HG03565 (cell line): ENCODE data around the gene SLC22A23.

Experiments used
- ATAC-seq: cut with Tn5 transposase; IDR thresholded peaks from one replicate; pipeline ENCODE4 v1.9.1; 2021; ENCODE audit warnings: mild to moderate bottlenecking, moderate library complexity; ENCODE audit not compliant: unreplicated experiment

SLC22A23 gene

DNA sequence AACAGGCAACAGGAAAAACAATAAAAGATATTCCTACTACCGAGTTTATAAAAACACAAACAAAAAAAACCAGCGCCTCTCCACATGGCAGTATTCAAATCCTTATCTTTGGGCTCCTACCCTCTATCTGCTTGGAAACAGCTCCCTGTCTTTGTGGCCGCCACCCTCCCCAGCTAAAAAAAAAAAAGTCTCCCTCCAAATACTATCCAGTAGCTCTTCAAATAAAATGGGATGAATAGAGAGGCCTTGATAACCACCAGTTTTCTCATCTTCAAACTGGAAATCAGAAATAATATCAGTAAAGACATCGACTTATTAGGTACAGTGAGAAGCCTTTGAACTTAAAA is 101.9 kb downstream of the SLC22A23 start:
- ATAC-seq: no peak

DNA sequence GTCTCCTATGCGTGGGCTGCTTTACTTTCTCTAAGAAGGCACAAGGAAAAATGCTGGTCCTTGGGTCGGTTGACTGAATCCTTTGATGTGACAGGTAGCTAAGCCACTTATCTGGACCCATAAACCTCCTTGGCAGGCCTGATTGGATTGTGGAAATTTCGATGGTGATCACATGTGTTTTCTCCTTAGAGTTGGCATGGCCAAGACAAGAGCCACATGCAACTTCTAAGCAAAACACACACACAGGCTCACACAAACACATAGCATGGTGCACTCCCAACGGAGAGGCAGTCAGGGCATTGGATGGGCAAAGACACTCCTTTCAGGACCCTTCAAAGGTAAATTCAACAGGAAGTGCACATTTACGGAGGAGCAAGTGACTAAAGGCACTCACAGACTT is 102.9 kb downstream of the SLC22A23 start:
- no peak for ATAC-seq

DNA sequence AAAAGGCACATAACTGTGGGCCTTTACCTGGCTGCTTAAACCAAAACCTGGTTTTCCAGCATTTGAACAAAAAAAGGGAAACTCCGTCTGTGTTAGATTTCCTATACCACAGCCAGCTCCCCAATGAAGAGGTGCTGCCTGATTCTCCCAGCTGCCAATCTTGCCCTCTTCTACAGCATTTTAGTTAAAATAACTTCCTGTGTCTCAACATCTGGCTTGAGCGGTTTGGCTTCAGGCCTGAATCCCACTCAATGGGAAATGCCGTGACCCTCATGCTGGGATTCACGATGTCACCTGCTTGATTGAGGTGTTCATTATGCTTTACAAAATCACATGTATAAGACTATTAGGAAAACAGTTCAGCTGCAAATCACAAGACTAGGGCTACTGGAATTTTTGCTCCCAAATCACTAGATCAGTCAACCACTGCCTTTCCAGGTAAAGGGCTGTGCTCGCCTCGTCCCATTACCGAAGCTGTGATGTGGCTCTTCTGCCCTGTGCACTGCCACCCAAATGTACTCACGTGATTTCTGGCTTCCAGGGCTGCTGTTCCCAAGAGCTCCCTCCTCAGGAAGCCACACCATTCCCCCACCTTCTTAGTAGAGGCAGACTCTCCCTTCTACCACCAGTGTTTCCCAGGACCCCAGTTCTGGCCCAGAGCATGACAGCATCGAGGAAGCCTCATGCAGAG is 103.5 kb downstream of the SLC22A23 start:
- no peak for ATAC-seq

DNA sequence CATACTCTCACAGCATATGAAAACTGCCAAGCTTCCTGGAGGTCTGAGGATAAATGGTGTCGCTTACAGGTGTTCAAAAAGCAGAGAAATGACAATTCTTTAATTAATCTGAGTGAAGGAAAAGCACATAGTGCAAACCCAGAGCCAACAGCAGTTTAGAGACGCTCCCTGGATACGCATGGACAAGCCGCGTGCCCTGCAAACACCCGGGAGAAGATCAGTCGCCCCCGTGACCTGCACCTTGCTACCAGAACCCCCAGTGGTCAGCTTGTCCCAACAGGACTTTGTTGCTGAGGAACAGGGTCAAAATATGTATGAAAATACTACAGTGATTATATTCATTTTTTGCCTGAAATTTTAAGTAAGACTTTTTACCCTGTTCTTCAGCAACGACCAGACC is 104.2 kb downstream of the SLC22A23 start:
- no peak for ATAC-seq

DNA sequence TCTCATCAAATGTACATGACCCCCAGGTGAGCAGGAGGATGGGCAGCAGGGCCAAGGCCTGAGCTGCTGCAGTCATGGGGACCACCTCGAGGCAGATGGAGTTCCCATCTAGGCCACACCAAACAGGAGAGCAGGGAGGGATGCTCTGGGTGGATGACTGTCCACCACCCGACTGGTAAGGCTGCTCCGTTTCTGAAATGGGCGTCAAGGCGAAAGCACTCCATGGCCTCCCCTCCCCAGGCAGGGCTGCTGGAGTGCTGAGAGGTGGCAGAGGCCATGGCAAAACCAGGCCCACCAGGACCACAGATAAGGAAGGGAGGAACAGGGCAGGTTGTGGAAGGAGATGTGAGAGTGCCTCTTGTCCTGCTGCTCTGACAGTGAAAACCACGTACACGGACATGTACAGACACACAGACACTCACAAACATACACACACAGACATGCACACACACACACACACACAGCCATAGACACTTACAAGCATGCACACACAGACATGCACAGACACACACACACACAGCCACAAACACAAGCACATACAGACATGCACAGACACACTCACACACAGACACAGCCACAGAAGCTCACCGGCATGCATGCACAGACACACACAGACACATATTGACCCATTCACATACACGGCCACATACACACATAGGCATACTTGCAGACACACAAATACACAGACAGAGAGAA is 104.9 kb downstream of the SLC22A23 start:
- ATAC-seq: no peak

DNA sequence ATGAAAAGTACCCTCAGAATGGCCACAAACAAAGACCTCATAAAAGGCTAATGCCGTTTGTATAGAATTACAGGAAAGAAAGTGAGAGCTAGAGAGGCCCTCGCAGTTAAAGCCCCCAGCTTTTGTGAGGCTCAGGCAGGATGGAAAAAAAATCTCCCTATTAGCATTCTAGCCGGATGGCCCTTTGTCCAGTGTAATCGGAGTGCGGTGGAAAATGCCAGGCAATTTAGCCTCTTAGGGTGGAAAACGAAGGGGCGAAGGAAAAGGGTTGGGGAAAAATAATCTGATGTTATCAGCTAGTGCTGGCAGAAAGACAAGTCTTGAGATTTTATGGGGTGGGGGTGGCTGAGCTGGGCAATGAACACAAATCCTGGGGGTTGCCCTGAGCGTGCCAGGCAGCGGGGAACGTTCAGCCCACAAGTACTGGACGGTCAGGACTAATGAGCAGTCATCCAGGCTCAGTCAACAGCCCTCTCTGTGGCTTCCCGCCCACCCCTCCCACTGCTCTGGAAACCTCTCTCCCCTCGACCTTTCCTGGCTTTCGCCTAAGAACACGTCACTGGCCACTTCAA is 105.7 kb downstream of the SLC22A23 start:
- no peak for ATAC-seq

DNA sequence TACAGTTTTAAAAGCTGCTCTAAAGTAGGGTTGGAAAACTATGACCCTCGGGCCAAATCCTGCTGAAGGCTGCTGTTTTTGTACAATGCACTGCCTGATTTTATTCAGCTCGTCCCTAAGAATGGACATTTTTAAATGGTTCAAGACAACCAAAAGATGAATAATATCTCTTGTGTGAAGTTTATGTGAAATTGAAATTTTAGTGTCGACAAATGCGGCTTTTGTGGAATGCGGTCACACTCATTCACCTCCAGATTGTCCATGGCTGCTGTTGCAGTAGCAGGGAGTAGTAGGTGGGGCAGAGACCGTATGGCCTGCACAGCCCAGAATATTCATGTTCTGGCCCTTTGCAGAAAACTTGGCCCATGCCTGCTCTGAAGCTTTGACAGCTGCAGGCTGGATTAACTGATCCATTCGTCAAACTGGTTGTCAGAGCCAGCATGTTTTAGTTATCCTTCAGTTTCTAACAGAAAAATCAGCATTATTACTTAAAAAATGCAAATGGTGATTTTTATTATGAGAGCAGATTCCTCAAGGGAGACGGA is 106.5 kb downstream of the SLC22A23 start:
- no peak for ATAC-seq

DNA sequence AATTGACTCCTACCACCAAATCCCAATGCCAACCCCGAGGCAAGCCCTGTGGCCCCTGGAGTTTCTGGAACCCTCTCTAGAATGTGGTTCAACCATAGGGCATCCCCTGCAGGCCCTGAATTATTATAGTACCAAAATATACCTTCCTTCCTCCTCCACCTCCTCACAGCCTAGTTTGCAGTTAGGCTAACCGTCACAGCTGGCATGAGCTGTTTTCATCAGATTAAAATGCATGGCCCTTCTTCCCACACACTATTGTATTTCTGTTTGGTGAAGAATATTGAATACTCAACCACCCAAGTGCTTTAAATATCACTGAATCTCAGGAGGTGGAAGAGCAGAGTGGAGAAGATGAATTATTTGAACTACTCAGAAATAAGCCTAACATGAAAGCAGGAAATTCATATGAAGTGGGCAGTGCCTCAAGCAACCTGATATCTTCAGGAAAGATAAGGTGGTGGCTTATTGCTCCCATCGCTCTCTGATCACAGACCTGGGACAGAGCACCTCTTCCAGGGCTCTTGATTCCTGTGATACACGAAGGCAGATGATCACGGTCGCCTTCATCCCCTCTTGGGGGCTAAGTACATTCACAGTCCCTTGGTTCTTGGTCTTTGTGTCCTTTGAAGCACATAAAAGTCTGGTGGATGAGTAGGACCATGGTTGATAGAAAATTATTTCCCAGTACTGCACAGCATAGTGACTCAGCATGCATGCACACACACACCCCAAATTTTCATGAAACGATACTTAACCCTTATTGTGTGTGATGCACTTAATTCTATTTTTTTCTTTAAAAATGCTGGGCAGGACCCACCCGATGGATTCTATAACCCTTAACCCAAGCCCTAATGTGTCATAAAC is 107.2 kb downstream of the SLC22A23 start:
- ATAC-seq: no peak

DNA sequence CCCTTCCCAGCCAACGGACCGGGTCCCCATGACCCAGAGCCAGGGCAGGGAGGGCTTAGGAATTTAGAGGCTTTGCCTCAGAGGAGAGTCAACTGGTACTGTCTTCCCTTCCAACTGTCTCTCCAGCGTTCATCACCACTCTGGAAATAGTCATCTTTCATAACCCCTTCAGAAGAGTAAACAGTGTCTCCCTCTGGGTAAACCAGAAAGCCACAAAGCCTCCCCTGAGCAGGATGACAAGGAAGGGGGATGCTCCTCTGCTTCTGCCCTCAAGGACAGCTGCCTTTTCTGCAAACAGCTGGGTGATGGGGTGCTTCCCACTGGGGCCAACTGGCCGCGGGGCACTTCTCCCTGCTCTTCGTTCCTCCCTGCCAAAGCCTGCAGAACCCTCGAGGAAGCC is 108.0 kb downstream of the SLC22A23 start:
- no peak for ATAC-seq

DNA sequence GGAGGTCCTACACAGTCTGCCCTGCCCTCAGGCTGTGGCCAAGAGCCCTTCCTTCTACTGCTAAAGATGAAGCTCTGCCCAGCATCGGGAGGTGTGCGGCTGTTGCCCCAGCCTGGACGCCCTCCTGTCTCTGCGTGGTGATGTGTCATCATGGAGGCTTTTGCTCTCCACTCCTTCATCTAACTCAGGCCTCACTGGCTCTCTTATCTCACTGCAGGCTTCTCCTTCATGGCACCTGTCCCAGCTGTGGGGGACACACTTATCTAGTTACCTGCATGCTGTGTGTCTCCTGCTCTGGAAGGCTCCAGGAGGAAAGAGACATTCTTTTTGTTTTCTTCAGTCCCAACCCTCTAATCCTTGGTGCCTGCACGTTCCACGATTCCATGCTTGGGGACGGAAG is 109.0 kb downstream of the SLC22A23 start:
- ATAC-seq: no peak

DNA sequence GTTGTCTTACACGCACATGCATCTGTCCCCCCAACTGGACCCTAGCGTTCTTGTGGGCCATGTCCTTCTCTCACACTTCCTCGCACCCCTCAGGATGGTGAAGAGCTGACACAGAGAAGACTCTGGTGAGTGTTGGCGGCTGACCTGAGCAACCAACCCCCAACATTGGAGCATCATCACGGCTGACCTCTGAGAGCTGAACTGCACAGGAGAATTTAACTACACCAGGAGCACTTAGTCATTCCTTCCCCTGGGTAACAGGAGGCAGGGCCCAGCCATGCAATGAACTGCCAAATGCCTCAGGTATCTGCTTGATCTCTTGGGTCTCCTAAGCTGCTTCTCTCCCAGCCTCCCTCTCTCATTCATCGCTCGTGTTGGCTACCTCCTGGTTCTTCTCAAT is 109.6 kb downstream of the SLC22A23 start:
- no peak for ATAC-seq

DNA sequence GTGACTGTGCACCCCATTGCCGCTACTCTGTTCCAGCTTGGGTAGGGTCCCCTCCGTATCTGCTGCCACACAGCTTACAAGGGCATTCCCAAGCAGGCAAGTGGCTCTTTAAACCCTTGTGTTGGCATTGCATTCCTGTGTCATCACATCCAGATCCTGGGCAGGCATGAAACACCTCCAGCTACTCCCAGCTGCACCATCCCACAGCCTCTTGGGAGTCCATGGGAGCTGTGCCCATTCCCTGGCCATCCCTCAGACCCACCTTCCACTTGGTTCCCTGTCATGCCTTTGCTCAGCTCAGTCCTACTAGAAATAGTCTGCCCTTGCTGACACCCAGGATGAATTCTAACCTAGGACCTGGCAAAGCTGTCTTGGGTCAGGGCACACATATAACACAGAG is 110.4 kb downstream of the SLC22A23 start:
- no peak for ATAC-seq

DNA sequence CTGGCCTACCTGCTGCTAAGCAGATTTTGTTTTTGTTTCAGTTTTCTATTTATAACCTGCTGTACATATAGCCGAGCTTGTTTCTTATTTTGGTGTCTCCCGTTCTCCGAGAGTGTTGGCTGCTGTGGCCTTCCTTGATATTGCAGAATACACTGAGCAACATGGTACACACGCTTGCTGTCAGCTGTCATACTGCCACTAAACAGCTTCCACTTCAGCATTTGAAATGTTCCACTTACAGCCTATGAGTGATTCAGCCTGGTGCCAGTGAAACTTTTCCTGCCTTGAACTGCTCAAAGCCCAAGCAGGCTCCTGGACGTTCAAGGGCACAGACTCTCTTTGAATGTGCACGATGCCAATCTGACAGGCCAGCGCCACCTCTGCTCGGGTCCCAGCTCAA is 111.0 kb downstream of the SLC22A23 start:
- no peak for ATAC-seq

DNA sequence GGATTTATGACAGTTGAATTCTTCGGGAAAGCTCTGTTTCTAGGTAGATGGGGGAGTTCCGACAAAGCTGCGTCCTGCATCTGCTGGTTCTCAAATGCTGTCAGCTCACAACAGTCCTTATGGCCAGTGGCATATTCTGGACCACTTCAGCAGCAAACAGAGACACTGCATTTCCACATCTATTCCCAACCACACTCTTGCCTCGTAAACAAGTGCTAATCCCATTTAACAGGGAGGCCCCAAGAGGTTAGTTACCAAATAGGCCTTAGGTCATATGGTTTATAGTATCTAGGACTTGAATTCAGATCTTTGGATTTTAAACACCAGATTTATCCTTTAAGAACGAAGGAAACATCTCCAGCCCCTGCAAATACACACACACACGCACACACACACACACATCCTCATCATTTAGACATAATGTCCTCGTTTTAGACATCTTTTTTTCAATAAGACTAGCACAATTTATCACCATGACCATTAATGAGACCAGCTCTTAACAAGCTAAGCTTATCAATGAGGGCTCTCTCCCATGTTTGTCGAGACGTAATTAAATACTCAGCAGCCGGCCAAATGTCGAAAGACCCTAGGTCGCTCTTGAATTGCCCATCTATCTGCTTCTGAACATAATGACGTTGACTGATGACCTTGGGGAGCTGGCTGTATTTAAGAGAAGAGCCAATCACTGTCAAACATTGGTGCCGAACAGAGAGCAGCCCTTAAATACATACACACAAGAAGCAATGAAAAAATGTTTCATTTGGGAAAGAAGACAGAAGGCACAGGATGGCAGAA is 113.6 kb downstream of the SLC22A23 start:
- ATAC-seq: no peak

DNA sequence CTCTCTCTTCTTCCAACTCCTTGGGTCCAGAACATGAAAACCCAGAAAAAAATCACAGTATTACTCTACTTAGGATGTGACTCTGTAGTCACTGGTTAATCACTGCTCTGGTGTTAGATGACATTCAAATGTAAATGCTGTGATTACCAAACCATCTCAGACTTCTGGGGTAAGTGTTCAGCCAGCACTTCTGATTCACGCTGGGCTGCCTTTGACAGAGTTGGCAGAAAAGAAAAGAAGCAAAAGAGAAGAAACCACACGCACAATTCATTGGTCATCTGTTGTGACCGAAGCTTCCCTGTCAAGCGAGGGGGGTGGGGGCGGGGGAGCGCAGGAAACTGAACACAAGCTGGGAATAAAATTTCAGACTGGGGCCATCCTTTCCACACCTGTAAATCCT is 115.4 kb downstream of the SLC22A23 start:
- ATAC-seq: no peak

DNA sequence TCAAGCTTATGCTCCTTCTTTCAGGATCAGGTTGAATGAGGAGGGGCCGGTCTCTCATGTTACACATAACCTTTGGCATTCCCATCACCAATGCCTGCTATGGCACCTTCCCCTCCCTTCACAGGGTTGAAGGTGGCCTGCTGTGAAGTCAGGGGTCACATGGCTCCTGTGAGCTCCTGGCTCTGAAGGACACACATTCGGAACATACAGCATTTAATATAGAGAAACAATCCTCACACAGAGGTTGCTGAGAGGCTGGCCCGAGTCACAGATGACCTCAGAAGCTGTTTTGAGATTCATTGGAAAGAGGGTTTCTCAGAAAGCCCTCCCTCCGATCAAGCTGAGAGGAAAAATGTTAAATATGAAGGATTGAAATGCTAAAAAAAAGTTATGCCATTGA is 116.0 kb downstream of the SLC22A23 start:
- ATAC-seq: no peak

DNA sequence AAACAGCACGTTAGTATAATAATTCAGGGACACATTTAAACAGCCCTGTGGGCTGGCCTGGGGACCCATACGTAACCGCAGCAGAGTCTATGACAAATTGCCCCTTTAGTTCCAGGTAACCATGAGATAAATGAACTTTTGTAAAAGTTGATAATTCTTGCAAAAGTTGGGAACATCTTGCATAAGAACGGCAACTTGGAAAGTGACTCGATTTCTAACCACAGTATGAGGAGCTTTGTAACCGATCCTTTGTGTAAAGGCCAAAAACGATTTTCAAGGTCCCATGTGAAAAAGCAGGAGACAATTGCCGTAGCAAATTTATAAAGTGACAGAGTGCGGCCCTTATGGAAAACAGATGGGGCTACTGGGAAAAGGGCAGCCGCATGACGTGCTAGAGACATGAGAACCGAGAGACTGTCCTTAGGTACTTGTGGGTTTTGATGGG is 116.5 kb downstream of the SLC22A23 start:
- ATAC-seq: no peak

DNA sequence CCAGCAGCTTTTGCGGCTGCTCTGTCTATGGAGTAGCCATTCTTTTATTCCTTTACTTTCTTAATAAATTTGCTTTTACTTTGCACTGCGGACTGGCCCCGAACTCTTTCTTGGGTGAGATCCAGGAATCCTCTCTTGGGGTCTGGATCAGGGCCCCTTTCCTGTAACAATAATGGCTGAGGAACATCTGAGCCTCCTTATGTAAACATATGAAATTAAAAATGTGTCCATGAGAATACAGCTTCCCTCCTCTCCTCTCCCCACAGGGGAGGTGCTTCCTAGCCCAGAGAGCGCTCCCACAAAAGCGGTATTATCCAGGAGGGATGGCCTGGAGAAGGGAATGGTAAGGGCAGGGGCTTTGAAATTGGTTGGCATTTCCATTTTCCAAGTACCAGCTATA is 117.0 kb downstream of the SLC22A23 start:
- ATAC-seq: no peak

DNA sequence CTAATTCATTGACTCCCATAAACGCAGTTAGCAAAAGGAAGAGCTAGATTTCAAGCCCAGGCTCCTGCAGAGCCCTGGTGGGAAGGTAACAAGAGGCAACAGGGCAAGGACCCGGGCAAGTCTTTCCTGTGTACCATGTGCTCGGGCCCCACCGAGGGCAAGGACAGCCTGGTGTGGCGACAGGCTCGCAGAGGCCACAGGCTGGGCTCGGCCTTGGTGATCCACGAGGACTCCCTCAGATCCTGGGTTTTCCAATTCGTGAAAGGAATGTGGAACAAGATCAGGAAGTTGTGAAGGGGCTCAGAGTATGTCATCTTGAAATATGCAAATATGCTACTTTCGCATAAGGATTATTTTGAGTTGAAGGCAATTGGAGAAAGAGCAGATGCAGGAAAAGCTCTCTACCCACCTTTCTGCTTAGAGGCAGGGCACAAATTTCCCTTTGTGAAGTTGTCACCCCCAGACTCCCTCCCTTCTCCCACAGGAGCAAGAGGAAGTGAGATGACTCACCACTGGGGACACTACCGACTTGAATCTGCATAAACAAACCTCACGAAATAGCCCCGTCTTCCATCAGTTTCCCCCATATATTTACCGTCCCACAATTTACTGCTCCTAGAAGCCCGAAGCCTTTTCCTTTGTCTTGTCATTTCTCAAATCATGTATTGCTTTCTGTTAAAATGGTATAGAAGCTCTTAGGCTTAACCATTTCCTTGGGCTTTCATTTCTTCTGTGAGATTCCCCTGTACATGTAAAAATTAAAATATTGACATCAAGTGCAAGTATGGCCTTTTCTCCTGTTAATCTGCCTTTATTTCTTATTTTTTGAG is 119.1 kb downstream of the SLC22A23 start:
- ATAC-seq: no peak
